Activated gamma-delta T cell (primary cell): ENCODE results near the gene RNPEP.
"Not testable (repeated sequence)": the region's sequence is repeated elsewhere in the genome, so short reads cannot be mapped to it uniquely, and the experiment has no call there.

Experiments
- DNase-seq: peaks from one replicate; lab custom pipeline; 2025; lab: John Stamatoyannopoulos, UW
- total RNA-seq, 2 donors: gene quantifications; one replicate each; lab custom pipeline; 2026; lab: John Stamatoyannopoulos, UW

Gene RNPEP, protein sequence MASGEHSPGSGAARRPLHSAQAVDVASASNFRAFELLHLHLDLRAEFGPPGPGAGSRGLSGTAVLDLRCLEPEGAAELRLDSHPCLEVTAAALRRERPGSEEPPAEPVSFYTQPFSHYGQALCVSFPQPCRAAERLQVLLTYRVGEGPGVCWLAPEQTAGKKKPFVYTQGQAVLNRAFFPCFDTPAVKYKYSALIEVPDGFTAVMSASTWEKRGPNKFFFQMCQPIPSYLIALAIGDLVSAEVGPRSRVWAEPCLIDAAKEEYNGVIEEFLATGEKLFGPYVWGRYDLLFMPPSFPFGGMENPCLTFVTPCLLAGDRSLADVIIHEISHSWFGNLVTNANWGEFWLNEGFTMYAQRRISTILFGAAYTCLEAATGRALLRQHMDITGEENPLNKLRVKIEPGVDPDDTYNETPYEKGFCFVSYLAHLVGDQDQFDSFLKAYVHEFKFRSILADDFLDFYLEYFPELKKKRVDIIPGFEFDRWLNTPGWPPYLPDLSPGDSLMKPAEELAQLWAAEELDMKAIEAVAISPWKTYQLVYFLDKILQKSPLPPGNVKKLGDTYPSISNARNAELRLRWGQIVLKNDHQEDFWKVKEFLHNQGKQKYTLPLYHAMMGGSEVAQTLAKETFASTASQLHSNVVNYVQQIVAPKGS
- total RNA-seq, result 24.1 to 25.2 reads per million in 2 donors

DNA sequence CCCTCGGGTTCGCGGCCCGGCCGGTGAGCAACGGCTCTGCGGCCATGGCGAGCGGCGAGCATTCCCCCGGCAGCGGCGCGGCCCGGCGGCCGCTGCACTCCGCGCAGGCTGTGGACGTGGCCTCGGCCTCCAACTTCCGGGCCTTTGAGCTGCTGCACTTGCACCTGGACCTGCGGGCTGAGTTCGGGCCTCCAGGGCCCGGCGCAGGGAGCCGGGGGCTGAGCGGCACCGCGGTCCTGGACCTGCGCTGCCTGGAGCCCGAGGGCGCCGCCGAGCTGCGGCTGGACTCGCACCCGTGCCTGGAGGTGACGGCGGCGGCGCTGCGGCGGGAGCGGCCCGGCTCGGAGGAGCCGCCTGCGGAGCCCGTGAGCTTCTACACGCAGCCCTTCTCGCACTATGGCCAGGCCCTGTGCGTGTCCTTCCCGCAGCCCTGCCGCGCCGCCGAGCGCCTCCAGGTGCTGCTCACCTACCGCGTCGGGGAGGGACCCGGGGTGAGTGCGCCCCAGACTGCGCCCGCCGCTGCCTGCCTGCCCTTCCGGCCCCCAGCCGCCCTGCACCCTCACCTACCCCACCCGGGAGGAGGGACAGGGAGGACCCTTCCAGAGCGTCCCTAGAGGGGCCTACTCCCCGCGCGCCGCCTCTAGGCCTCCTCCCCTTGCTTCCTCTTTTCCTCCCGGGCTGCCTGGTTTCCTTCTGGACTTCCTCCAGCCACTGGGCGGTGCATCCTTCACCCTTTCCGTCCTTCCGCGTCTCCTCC, at the start of gene RNPEP:
RNPEP (plus strand) TSS at position 26 of the 757 bp plus-strand sequence; CDS start at position 45, 19 bp downstream.
- peak; percentile 47 for DNase-seq

DNA sequence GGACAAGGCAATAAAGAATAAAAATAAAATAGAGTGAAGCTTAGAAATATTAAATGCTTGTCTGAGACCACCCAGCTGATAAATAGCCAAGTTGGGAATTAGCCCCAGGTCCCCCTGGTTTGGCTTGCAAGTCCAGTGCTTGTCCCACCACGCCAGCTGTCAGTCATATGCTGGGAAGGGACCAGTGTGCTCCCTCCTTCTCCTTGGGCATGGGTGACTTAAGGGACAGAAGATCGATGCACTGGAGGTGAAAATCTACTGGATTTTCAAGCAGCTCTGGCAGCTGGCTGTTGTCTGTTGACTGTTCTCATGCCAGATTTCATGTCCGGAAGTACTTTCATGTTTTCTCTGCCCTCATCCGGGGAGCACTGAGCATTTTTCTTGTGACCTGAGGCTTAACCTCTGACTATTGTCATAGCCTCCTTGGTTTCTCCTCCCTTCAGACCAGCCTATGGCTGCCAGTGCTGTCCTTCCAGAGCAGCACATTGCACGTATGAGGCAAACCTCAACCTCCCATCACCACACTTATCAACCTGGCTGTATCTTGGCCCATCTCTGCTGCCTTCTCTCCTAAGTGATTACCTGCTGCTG, 48.5 kb upstream of the RNPEP start:
- no peak for DNase-seq

DNA sequence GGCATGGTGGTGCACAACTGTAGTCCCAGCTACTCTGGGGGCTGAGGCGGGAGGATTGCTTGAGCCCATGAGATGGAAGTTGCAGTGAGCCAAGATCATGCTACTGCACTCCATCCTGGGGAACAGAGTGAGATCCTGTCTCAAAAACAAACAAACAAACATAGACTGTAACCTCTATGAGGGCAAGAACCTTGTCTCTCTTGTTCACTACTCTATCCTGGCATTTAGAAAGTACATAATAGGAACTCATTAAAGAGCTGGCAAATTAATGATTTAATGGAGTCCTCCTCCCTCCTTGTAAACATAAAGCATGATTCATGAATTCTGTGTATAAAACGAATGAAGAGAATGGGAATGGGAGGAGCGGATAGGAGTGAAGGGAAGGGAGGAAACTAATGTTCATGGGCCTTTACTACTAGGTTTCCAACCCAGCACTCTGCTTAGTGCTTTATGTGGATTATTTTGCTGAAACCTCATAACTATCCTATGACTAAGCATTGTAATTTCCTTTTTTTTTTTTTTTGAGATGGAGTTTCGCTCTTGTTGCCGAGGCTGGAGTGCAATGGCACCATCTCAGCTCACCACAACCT, 44.7 kb upstream of the RNPEP start:
- DNase-seq, result no peak

DNA sequence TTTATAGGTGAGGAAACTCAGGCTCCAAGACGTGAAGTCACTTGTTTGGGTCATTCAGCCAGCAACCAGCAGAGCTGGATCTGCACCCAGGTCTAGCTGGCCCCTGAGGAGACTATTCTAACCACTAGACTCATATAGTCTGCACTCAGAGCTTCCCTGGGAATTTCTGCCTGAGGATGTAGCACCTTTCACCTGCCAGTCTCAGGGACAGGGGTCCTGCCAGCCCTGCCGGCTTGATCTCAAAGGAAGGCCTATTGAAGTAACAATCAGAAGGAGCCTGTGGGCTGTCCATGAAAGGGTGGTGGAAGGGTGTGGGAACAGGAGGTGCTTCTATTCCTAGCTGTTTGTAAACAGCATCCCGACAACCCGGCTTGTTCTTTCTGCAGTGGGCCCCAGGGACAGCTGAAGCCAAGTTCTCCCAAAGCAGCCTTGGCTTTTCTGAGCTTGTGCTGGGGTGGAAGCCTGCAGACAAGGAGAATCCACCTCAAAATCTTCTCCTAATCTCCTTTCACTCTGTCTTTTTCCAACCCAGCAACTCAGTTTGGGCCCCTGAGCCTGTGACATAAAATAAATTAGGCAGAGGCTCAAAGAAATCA, 43.9 kb upstream of the RNPEP start:
- DNase-seq, result no peak

DNA sequence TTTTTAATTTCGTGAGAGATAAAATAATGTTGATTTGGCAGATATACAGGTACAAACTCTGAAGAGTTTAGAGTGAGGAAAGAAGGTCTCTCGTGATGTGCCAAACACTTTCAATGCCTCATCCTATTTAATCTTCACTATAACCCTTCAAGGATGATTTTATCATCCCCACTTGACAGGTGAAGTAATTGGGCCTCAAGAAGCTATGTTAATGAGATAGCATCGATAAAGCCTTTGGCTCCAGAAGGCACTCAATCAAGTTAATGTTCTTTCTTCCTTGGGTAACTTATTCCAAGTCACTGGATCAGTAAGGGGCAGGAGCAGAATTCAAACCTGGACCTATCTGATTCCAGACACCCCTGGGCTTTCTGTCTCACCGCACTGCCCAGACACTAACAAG, 43.3 kb upstream of the RNPEP start:
- no peak for DNase-seq

DNA sequence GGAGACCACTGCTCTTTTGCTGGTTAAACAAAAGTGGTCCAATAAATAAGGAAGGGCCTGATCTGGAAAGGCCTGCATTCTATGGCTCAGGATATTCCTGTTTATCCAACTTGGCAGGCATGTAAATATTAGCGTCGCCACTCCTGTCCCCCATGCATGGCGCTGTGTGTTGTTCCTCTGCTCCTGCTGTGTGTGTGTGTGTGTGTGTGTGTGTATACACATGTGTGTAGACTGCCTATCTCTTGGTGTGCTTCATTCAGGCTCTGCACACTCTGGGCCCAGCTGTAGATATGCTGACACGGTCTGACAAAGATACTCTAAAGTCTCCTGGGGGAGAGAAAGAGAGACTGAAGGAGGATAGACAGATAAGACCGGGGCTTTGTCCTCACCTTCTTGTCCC, 42.9 kb upstream of the RNPEP start:
- no peak for DNase-seq

DNA sequence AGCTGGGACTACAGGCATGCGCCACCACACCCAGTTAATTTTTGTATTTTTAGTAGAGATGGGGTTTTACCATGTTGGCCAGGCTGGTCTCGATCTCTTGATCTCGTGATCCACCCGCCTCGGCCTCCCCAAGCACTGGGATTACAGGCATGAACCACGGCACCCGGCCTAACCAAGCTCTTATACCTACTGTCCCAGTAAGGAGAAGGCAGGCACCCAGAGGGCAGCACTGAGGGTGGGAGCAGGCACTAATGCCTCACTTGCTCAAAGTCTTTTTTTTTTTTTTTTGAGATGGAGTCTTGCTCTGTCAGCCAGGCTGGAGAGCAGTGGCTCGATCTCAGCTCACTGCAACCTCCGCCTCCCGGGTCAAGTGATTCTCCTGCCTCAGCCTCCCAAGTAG, 42.1 kb upstream of the RNPEP start:
- not testable (repeated sequence) for DNase-seq

DNA sequence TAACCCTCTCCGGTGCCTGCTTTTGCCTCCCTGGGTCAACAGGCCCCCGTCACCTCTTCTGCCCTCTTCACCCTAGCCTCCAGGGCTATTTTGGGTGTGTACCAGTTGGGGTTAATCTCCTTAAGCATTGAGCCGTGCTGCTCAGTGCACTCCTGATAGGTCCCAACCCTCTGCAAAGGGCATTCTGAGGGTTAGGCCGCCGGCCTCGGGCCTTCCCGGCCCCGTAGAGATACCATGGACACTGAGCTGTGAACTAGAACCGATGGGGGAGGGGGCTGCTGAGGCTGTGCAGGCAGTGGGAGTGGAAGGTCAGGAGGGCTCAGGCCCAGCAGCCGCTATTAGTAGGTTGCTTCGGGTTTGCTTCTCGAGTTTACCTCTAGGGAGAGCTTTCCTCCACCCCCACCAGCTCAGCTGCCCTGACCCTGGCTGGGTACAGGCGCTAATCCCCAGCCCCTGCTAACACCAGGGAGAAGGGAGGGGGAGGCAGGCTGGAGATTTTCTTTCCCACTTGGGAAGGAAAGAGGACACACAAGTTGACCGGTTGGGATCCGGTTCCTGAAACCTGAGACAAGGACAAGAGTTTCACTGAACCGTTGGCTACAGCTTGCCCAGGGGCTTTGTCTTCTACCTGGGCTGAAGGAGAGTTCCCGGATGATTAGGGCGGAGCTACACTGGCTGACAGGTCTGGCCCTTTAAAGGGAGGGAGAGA, 40.9 kb upstream of the RNPEP start:
- DNase-seq, result no peak

DNA sequence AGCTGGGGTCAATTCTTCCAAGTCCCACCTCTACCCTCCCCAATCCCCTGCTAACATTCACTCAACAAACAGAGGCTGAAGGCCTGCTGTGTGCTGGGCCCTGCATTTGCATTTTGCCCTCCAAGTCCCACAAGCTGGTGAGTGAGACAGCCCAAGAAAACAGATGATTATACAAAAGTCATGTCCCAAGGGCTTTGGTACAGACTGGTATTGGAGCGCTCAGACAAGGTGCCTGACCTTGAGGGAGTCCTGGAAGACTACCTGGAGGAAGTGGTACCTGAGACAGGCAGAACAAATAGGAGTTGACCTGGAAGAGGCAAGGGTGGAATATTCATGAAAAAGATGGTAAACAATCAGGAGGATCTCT, 40.3 kb upstream of the RNPEP start:
- DNase-seq, result no peak

DNA sequence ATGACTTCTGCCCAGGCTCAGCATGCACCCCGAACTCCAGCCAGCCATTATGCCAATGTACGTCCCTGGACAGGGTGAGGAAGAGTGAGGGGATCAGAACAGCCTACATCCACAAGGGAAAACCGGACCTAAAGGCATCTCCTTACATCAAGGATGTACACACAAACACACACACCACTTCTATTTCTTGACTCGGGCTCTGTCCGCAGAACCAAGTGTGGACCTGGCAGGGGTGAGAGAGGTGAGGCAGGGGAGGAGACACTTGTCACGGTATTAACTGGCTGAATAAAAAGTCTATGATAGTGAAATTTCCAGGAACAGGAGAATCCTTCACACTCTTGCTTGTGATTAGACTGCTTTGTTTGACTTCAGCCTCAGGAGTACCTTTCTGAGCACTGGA, 38.4 kb upstream of the RNPEP start:
- DNase-seq, result no peak

DNA sequence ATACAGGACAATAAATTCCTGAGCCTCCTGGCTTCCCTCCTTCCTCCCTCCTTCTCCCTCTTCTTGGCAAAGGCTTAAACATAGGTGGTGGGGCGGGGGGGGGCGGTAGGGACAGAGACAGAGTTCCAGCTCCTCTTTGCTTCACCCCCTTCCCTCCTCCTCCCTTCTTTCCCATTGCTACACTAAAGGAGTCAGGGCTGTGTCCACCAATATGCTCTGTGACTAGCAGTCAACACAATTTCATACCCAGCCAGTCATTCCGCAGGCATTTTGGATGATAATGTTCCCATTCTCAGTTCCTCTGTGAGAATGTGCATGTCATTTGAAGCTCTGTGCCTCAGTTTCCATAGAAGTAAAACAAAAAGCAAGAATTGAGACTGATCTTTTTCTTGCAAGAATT, 37.8 kb upstream of the RNPEP start:
- no peak for DNase-seq

DNA sequence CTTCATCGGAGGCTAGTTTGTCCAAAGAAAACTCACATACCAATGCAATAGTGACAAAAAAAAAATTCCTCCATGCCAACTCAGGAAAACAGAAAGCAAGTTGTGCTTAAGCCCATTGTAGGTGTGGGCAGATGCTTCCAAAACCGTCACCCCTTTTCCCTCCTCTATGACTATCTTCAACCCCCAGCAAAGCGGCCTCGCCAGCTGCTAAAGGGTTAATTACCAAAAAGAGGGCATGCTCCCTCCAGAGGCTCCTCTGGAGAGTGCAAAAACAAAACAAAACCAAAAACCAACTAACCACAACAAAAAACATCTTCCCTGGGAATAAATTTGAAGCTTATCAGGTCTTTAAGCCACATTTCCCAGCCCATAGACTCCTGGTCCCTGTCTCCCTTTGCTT, 37.3 kb upstream of the RNPEP start:
- no peak for DNase-seq

DNA sequence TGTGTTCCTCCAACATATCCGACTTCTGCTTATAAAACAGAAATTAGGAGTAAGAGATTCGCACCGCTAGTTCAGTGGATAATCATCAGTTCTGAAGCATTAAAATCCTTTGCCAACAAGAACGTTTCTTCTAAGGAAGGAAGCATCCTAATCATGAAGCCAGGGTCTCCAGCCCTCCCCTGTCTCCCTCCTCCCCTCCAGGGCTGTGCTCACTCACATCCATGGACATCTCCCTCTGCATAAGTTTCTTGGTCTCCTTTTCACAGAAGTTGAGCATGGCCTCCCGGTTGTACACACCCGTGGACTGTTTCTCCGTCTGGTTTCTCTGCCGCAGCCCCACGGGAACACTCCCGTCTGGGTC, 36.6 kb upstream of the RNPEP start:
- no peak for DNase-seq

DNA sequence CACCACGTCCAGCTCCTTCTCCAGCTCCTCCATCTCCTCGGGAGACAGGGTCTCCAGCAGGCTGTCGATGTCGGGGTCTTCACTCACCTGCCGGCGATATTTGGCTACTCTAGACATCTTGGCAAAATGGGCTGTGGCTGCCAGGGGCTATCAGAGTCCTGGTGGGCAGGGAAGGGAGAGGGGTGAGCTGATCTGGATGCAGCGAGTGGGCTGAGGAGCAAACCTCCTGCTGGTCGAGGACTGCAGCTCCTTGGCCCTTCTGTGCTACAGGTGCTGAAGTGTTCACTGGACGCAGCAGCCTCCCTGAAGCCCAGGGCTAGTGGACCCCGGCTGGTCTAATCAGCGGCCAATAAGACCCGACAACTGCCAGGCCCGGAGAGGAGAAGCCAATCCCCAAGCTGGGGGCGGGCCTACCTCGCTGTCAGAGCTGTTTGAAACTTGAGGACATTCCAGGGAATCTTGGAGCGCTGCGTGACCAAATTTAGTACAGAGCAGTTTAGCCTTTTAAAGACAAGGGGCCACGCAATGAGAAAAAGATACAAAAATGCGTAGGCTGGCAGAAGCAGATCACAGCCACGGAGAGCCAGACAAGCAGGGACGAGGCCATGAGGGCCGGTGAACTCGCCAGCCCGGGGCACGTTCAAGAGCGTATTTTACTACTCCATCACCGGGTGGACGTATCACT, 36.1 kb upstream of the RNPEP start, which contains the start of gene LMOD1:
LMOD1 (minus strand) TSS at position 325 of the 685 bp plus-strand sequence; CDS start at position 117, 208 bp downstream.
- no peak for DNase-seq

DNA sequence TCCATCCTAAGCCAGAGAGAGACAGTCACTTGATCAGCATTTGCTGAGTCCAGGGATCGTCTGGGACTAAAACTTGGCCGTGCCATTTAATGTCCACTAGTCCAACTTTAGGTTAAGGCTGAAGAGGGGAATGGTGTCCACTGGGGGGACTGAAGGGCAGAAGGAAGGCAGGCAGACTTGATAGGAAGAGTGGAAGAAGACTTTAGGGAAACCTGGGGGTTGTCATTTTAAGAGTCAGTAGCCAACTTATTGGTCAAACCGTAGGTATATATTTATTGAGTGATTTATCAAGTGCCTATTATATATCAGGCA, 34.8 kb upstream of the RNPEP start:
- DNase-seq, result no peak

DNA sequence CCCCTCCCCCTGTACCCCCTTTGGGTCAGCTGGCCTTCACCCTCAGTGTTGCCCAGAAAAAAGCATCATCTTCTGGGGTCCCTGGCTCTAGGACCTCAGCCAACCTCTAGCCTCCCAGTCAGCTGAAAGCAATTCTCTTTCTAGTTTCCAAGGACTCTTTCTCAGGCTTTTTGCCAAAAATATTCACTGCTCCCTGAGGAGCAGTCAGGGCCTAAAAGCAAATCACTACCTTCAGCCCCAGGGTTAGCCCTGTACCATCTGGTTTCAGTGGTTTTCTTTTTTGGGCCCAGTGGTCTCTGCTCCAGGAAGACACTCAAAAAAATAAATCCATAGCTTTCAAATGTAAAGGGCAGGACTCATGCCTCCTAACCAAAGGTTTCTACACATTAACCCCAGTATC, 33.0 kb upstream of the RNPEP start:
- DNase-seq, result no peak

DNA sequence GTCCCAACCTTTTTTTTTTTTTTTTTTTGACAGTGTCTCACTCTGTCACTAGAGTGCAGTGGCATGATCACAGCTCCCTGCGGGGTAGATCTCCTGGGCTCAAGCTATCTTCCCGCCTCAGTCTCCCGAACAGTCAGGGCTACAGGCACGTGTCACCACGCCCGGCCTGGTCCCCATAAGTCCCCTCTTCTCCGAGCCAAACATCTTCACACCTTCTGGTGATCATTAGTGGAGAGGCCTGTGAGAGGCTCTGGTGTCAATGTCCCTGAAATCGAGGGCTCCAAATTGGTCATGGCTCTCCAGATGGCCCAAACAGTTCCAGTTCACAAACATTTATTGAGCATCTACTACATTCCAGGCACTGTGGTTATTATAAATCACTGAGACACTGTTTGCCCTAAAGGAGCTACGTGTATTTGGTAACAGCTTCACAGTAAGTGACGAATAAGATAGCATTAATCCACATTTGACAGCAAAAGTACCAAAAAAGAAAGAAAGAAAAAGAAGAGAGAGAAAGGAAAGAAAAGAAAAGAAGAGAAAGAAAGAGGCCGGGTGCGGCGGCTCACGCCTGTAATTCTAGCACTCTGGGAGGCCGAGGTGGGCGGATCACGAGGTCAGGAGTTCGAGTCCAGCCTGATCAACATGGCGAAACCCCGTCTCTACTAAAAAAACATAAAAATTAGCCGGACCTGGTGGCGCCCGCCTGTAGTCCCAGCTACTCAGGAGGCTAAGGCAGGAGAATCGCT, 28.0 kb upstream of the RNPEP start:
- no peak for DNase-seq

DNA sequence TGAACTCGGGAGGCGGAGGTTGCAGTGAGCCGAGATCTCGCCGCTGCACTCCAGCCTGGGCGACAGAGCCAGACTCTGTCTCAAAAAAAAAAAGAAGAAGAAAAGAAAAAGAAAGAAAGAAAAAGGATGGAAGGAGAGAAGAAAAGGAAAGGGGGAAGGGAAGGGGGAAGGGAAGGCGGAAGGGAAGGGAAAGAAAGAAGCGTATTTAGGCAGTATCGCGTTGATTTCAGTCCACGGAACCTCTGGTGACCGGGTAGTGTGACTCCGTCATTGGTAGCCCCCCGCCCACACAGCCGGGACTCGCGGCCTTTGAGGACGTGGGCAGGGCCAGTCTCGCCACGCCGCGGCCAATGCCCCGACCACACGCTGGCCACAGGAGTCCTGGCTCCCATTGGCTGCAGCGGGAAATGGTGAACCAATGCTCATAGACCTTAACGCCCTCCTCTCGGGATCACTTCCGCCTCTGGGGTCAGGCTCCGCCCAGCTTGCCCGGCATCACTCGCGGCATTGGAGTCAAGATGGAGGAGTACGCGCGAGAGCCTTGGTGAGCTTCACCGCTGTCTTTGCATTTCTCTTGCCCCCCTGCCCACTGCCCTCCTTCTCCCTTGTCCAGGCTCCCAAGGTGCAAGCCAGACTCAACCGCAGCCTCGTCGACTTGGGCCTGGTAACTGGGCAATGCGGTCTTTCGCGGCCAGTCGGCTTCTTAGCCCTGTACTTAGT, 27.3 kb upstream of the RNPEP start, which contains the start of gene TIMM17A:
TIMM17A (plus strand) TSS at position 495 of the 720 bp plus-strand sequence; CDS start at position 519, 24 bp downstream.
- DNase-seq, result peak; percentile 82

DNA sequence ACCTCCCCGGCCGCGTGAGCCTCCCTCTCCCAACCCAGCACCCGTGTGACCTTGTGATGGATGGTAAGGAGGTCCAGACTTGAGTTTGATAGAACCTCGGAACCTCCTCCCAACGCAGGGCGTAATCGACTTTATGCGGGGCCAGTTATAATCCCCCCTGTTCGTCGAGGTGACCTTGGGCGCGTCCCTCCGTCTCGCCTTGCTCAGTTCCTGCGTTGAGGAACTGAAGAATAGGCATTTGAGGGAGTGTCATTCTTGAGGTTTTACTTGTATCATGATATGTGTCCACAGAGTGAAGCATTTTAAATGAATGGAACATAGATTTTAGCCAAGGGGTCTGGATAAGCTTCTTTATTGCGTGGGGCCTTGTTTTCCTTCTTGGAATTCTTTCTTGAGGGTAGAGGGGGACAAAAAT, 26.7 kb upstream of the RNPEP start:
- no peak for DNase-seq
